Loucy (cell line): ENCODE data around the gene RPTOR.

Experiments used
- H2AFZ ChIP-seq: fragments of 200-600 bp; sonication (generic); 2 replicates; pipeline ENCODE4 v1.6.0; 2016; ENCODE audit warnings: antibody characterized with exemption, mild to moderate bottlenecking, low read length, moderate library complexity
- H3F3A ChIP-seq: fragments of 200-600 bp; 2 replicates; pipeline ENCODE4 v1.6.0; 2016; ENCODE audit warnings: antibody characterized with exemption, low read depth, mild to moderate bottlenecking
- H3K27me3 ChIP-seq: fragments of 200-600 bp; sonication (generic); 2 replicates; pipeline ENCODE4 v1.6.1; 2014; ENCODE audit warnings: low read length, mild to moderate bottlenecking; ENCODE audit not compliant: insufficient read depth, poor library complexity, severe bottlenecking
- H3K36me3 ChIP-seq: fragments of 200-600 bp; sonication (generic); 2 replicates; pipeline ENCODE4 v1.6.1; 2016; ENCODE audit warnings: low read length; ENCODE audit not compliant: insufficient read depth
- H3K4me1 ChIP-seq: fragments of 200-600 bp; sonication (generic); 2 replicates; pipeline ENCODE4 v1.5.1; 2014; ENCODE audit warnings: low read length, mild to moderate bottlenecking; ENCODE audit not compliant: insufficient read depth, poor library complexity, severe bottlenecking
- H3K4me2 ChIP-seq: fragments of 200-600 bp; sonication (generic); 2 replicates; pipeline ENCODE4 v1.6.0; 2014; ENCODE audit warnings: antibody characterized with exemption, low read length, low read depth, mild to moderate bottlenecking; ENCODE audit not compliant: poor library complexity, severe bottlenecking
- H3K4me3 ChIP-seq: fragments of 200-600 bp; sonication (generic); 2 replicates; pipeline ENCODE4 v1.5.1; 2014; ENCODE audit warnings: low read length, mild to moderate bottlenecking, mixed read lengths; ENCODE audit not compliant: poor library complexity, severe bottlenecking
- H3K79me2 ChIP-seq: fragments of 200-600 bp; sonication (generic); 2 replicates; pipeline ENCODE4 v1.6.1; 2014; ENCODE audit warnings: low read length; ENCODE audit not compliant: insufficient read depth
- H3K9ac ChIP-seq: fragments of 200-600 bp; sonication (generic); 2 replicates; pipeline ENCODE4 v1.6.0; 2014; ENCODE audit warnings: mild to moderate bottlenecking, low read depth, low read length, moderate library complexity; ENCODE audit not compliant: poor library complexity, severe bottlenecking
- H3K9me2 ChIP-seq: fragments of 200-600 bp; sonication (generic); replicated peaks from 2 replicates; pipeline ENCODE4 v1.6.1; 2016; ENCODE audit warnings: low read depth, low read length, mixed read lengths
- H3K9me3 ChIP-seq: fragments of 200-600 bp; sonication (generic); 2 replicates; pipeline ENCODE4 v1.6.1; 2014; ENCODE audit warnings: mild to moderate bottlenecking, antibody characterized with exemption, low read length, low read depth; ENCODE audit not compliant: insufficient read depth
- H4K20me1 ChIP-seq: fragments of 200-600 bp; sonication (generic); 2 replicates; pipeline ENCODE4 v1.6.0; 2014; ENCODE audit warnings: antibody characterized with exemption, low read length, mild to moderate bottlenecking; ENCODE audit not compliant: insufficient read depth, poor library complexity, severe bottlenecking
- EZH2phosphoT487 ChIP-seq: fragments of 200-600 bp; IDR thresholded peaks from 2 replicates; pipeline ENCODE4 v1.6.1; 2018; ENCODE audit warnings: antibody characterized with exemption, mild to moderate bottlenecking, moderate library complexity, borderline replicate concordance
- TF ChIP-seq, protein P1 (sequence below): fragments of 200-600 bp; sonication (generic); conservative IDR thresholded peaks from 2 replicates; pipeline ENCODE4 v1.5.1; 2014; ENCODE audit warnings: mild to moderate bottlenecking, antibody characterized with exemption, low read length

Gene RPTOR

DNA sequence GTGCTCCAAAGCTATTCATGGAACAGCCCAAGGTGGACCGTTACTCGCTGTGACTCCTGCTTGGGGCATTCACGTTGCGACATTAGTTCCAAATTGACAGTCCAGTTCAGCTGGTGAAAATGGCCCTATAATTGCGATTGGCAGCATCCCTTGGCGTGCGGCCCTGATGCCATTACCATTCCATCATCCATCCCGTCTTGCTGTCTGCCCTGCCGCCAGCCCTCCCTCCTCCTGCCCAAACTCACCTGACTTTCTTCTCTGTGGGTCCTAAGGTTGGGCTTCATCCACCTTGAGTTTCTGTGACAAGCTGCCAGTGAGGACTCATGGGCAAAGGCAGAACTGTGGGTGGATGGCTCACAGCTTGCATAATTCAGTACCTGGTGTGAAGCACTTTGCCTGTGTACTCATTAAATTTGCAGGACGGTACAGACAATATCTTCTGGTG lies 104.6 kb downstream of the RPTOR start:
- Histone ChIP-seq H3K9me3 (no peaks in the 10 kb centered on the region), H3K27me3 (no peaks in the 10 kb centered on the region), H3K36me3 (no peaks in the 10 kb centered on the region), H3K4me3 (no peak overlapping the region), H3F3A (no peaks in the 10 kb centered on the region), H3K4me2 (peak overlapping the region; percentile 55), H3K9me2 (no peaks in the 10 kb centered on the region), H2AFZ (no peak overlapping the region), H4K20me1 (no peaks in the 10 kb centered on the region), H3K4me1 (peaks cover 53% of the 10 kb centered on the region), H3K9ac (no peak overlapping the region), H3K79me2 (peaks cover 80% of the 10 kb centered on the region)
- TF ChIP-seq, protein P1, sequence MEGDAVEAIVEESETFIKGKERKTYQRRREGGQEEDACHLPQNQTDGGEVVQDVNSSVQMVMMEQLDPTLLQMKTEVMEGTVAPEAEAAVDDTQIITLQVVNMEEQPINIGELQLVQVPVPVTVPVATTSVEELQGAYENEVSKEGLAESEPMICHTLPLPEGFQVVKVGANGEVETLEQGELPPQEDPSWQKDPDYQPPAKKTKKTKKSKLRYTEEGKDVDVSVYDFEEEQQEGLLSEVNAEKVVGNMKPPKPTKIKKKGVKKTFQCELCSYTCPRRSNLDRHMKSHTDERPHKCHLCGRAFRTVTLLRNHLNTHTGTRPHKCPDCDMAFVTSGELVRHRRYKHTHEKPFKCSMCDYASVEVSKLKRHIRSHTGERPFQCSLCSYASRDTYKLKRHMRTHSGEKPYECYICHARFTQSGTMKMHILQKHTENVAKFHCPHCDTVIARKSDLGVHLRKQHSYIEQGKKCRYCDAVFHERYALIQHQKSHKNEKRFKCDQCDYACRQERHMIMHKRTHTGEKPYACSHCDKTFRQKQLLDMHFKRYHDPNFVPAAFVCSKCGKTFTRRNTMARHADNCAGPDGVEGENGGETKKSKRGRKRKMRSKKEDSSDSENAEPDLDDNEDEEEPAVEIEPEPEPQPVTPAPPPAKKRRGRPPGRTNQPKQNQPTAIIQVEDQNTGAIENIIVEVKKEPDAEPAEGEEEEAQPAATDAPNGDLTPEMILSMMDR: no peak
- TF ChIP-seq EZH2phosphoT487: no peak

GRCh38 chr17:80649672-80650330 lies 105.2 kb downstream of the RPTOR start:
- peak overlapping the region; percentile 55 for H3K4me2 ChIP-seq

DNA sequence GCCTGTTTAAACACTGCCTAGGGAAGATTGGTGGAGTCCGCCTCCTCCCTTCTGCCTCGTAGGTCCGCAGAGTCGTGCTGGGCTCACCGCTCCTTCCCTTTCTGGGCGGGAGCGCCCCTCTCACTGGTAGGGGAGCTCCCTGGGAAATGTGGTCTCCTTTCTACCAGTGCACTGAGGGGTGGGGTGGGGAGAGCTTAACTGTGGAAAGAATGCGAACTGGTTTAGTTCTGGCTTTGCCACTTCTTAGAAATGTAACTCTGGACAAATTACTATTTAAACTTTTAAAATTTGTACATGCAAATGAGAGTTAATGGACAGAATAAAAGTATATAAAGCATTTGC lies 105.7 kb downstream of the RPTOR start:
- no peaks in the 10 kb centered on the region for H3K27me3 ChIP-seq
- no peaks in the 10 kb centered on the region for H3K9me2 ChIP-seq
- H3K9ac ChIP-seq: no peak overlapping the region
- peaks cover 53% of the 10 kb centered on the region for H3K4me1 ChIP-seq
- H3K36me3 ChIP-seq: no peaks in the 10 kb centered on the region
- no peak overlapping the region for H3K4me3 ChIP-seq
- H3K79me2 ChIP-seq: peaks cover 76% of the 10 kb centered on the region
- H4K20me1 ChIP-seq: no peaks in the 10 kb centered on the region
- H3K4me2 ChIP-seq: peak overlapping the region; percentile 22
- H2AFZ ChIP-seq: no peak overlapping the region
- H3K9me3 ChIP-seq: no peaks in the 10 kb centered on the region
- H3F3A ChIP-seq: no peaks in the 10 kb centered on the region
- TF ChIP-seq, protein P1: peak; percentile 36; the same call in 1 of the 2 replicates
- no peak for TF ChIP-seq EZH2phosphoT487

More at GRCh38 chr17:80649672-80650330, 105.2 kb downstream of the RPTOR start:
- Histone ChIP-seq H3K79me2 (peaks cover 78% of the 10 kb centered on the region), H3K27me3 (no peaks in the 10 kb centered on the region), H4K20me1 (no peaks in the 10 kb centered on the region), H3K9me3 (no peaks in the 10 kb centered on the region), H3K9me2 (no peaks in the 10 kb centered on the region), H2AFZ (no peak overlapping the region), H3K4me3 (peak overlapping the region; percentile 17), H3K9ac (no peak overlapping the region), H3K4me1 (peaks cover 53% of the 10 kb centered on the region), H3K36me3 (no peaks in the 10 kb centered on the region), H3F3A (no peaks in the 10 kb centered on the region)
- TF ChIP-seq, protein P1: peak; percentile 100
- TF ChIP-seq EZH2phosphoT487: no peak
